Neural cell (in vitro differentiated cells): ENCODE data around the gene SGTA.

Source experiments
- CTCF ChIP-seq: fragments of 450-650 bp; IDR thresholded peaks from 2 replicates; pipeline ENCODE4 v1.5.1; 2014; ENCODE audit warnings: antibody characterized with exemption, mild to moderate bottlenecking, moderate library complexity; ENCODE audit not compliant: poor library complexity, severe bottlenecking
- EP300 ChIP-seq: fragments of 450-650 bp; conservative IDR thresholded peaks from 2 replicates; pipeline ENCODE4 v1.6.1; 2014; ENCODE audit warnings: antibody characterized with exemption, mild to moderate bottlenecking, moderate library complexity; ENCODE audit not compliant: poor library complexity, severe bottlenecking
- EZH2 ChIP-seq: fragments of 200-600, 300-800 bp; shearing (Covaris generic), sonication (generic); IDR thresholded peaks from 2 replicates; pipeline ENCODE4 v1.6.1; 2014; ENCODE audit warnings: antibody characterized with exemption, low read length, borderline replicate concordance, mild to moderate bottlenecking; ENCODE audit not compliant: insufficient read depth, poor library complexity, severe bottlenecking
- POLR2AphosphoS5 ChIP-seq: IDR thresholded peaks from 2 replicates; pipeline ENCODE4 v1.6.1; 2012
- RAD21 ChIP-seq: fragments of 450-650 bp; conservative IDR thresholded peaks from 2 replicates; pipeline ENCODE4 v1.6.1; 2014; ENCODE audit warnings: antibody characterized with exemption, mild to moderate bottlenecking, moderate library complexity
- REST ChIP-seq: IDR thresholded peaks from 2 replicates; pipeline ENCODE4 v1.6.1; 2012; ENCODE audit warnings: borderline replicate concordance
- SMC3 ChIP-seq: fragments of 450-650 bp; conservative IDR thresholded peaks from 2 replicates; pipeline ENCODE4 v1.6.1; 2014; ENCODE audit warnings: antibody characterized with exemption, mild to moderate bottlenecking, moderate library complexity; ENCODE audit not compliant: poor library complexity
- TAF1 ChIP-seq: IDR thresholded peaks from 2 replicates; pipeline ENCODE4 v1.6.1; 2012; ENCODE audit warnings: low read depth

GRCh38 chr19:2800506-2800905, 17.4 kb upstream of the SGTA start:
- TF ChIP-seq EP300 (no peak), POLR2AphosphoS5 (no peak), CTCF (no peak), EZH2 (no peak), REST (no peak), SMC3 (no peak), RAD21 (no peak), TAF1 (no peak)
